Neuronal stem cell (in vitro differentiated cells): Measurements from ENCODE around the gene STAT3.
"Not testable (repeated sequence)": the region's sequence is repeated elsewhere in the genome, so short reads cannot be mapped to it uniquely, and the experiment has no call there.

ENCODE experiments used
- DNase-seq: peaks from one replicate; pipeline ENCODE4 v3.0.0-alpha.2; 2013; ENCODE audit warnings: low spot score
- H2AFZ ChIP-seq: one replicate; pipeline ENCODE4 v1.6.1; 2013; ENCODE audit warnings: mild to moderate bottlenecking, low read length, inconsistent platforms
- H2AK5ac ChIP-seq: 2 replicates; pipeline ENCODE4 v1.6.1; 2013; ENCODE audit warnings: low read depth, mild to moderate bottlenecking, inconsistent platforms, low read length, moderate library complexity, mixed read lengths
- H2BK120ac ChIP-seq: 2 replicates; pipeline ENCODE4 v1.6.1; 2013; ENCODE audit warnings: low read depth, mild to moderate bottlenecking, inconsistent platforms, low read length, moderate library complexity, mixed read lengths
- H2BK12ac ChIP-seq: one replicate; pipeline ENCODE4 v1.6.1; 2013; ENCODE audit warnings: low read length, inconsistent platforms
- H2BK15ac ChIP-seq: 2 replicates; pipeline ENCODE4 v1.6.1; 2013; ENCODE audit warnings: mild to moderate bottlenecking, low read length, inconsistent platforms, mixed read lengths
- H2BK5ac ChIP-seq: one replicate; pipeline ENCODE4 v1.6.1; 2013; ENCODE audit warnings: inconsistent platforms, mild to moderate bottlenecking, low read length, moderate library complexity
- H3K14ac ChIP-seq: one replicate; pipeline ENCODE4 v1.6.1; 2013; ENCODE audit warnings: low read length, inconsistent platforms
- H3K18ac ChIP-seq: 2 replicates; pipeline ENCODE4 v1.6.1; 2013; ENCODE audit warnings: low read length, inconsistent platforms
- H3K23ac ChIP-seq: 2 replicates; pipeline ENCODE4 v1.6.1; 2013; ENCODE audit warnings: low read depth, mild to moderate bottlenecking, mixed read lengths, low read length, inconsistent platforms; ENCODE audit not compliant: poor library complexity
- H3K27ac ChIP-seq: replicated peaks from 3 replicates; pipeline ENCODE4 v1.5.1; 2013; ENCODE audit warnings: low read length, inconsistent platforms
- H3K27me3 ChIP-seq, 3 experiments: 2 replicates each; pipeline ENCODE4 v1.6.1; 2013; ENCODE audit warnings: low read length in 3 of 3, mild to moderate bottlenecking in 2 of 3, inconsistent platforms in 1 of 3, low read depth in 1 of 3, mixed read lengths in 1 of 3, moderate library complexity in 1 of 3; ENCODE audit not compliant: control insufficient read depth in 3 of 3, insufficient read depth in 3 of 3
- H3K36me3 ChIP-seq, 2 donors: replicated peaks in 1 of 2; 2 replicates each; pipeline ENCODE4 v1.6.1; 2013; ENCODE audit warnings: low read length in 2 of 2; ENCODE audit not compliant: control insufficient read depth in 2 of 2, insufficient read depth in 2 of 2
- H3K4ac ChIP-seq: 2 replicates; pipeline ENCODE4 v1.6.1; 2013; ENCODE audit warnings: inconsistent platforms, mild to moderate bottlenecking, low read length, moderate library complexity
- H3K4me1 ChIP-seq, 2 donors: 1 replicate in 1 of 2; 2 replicates in 1 of 2; pipeline ENCODE4 v1.6.1; 2013; ENCODE audit warnings: low read length in 2 of 2, low read depth in 1 of 2; ENCODE audit not compliant: control insufficient read depth in 2 of 2, insufficient read depth in 1 of 2
- H3K4me2 ChIP-seq: one replicate; pipeline ENCODE4 v1.6.1; 2013; ENCODE audit warnings: mild to moderate bottlenecking, low read length, inconsistent platforms; ENCODE audit not compliant: insufficient read depth, poor library complexity, severe bottlenecking
- H3K4me3 ChIP-seq, 2 donors: 2 replicates each; pipeline ENCODE4 v1.5.1; 2013; ENCODE audit warnings: low read length in 2 of 2, mild to moderate bottlenecking in 2 of 2, inconsistent platforms in 1 of 2, moderate library complexity in 1 of 2
- H3K79me1 ChIP-seq: one replicate; pipeline ENCODE4 v1.6.1; 2013; ENCODE audit warnings: low read depth, mild to moderate bottlenecking, inconsistent platforms, low read length, moderate library complexity
- H3K9ac ChIP-seq: one replicate; pipeline ENCODE4 v1.6.1; 2013; ENCODE audit warnings: mild to moderate bottlenecking, low read depth, low read length, inconsistent platforms; ENCODE audit not compliant: poor library complexity
- H3K9me3 ChIP-seq, 2 donors: replicated peaks in 1 of 2; 2 replicates each; pipeline versions ENCODE3 to v1.6.1; 2013; ENCODE audit warnings: low read length in 2 of 2, mild to moderate bottlenecking in 2 of 2, inconsistent platforms in 1 of 2, low read depth in 1 of 2, mixed read lengths in 1 of 2, moderate library complexity in 1 of 2; ENCODE audit not compliant: control insufficient read depth in 2 of 2, insufficient read depth in 1 of 2
- H4K8ac ChIP-seq: one replicate; pipeline ENCODE4 v1.6.1; 2013; ENCODE audit warnings: low read depth, mild to moderate bottlenecking, inconsistent platforms, low read length, moderate library complexity
- H4K91ac ChIP-seq: one replicate; pipeline ENCODE4 v1.6.1; 2013; ENCODE audit warnings: low read length, low read depth, mild to moderate bottlenecking, inconsistent platforms; ENCODE audit not compliant: poor library complexity
- WGBS, 2 donors: extraction: QIAGEN DNeasy Blood & Tissue Kit; methylation state at CpG; one replicate each; pipeline ENCODE4 v1.1.7; 2013; ENCODE audit warnings: missing lambda C conversion rate in 2 of 2, mixed read lengths in 1 of 2; ENCODE audit not compliant: insufficient read length in 2 of 2, insufficient replicate concordance in 1 of 2; ENCODE audit errors: extremely low coverage in 2 of 2; 5-methylcytosine and 5-hydroxymethylcytosine counted together

Gene STAT3

DNA sequence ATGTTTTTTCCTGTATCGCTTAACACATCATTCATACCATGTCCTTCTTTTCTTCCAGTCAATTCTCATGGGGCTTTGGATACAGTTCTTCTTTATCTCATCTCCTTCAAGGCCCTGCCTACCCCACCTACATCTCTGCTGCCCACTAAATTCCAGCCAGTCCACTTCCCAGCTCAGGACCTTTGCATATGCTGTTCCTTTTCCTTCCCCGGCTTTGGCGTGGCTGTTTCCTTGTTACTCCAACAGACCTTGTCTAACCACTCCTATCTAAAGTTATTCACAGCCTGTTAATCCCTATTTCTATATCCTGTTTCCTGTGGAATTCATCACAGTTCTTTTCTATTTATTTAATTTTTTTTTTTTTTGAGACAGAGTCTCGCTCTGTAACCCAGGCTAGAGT lies 6.6 kb upstream of the STAT3 start:
- no peak overlapping the region for H3K4me3 ChIP-seq
- no peak overlapping the region for H2BK5ac ChIP-seq
- H3K4me1 ChIP-seq, result peaks cover 0 to 2% of the 10 kb centered on the region in 2 donors
- H3K9ac ChIP-seq, result no peak overlapping the region
- H2BK12ac ChIP-seq, result no peak overlapping the region
- H4K91ac ChIP-seq, result no peak overlapping the region
- peak overlapping the region; percentile 32 for H2AK5ac ChIP-seq
- H3K18ac ChIP-seq, result no peak overlapping the region
- no peak overlapping the region for H3K4me2 ChIP-seq
- H3K9me3 ChIP-seq, result no peaks in the 10 kb centered on the region
- no peaks in the 10 kb centered on the region for H3K27me3 ChIP-seq
- no peak overlapping the region for H3K4ac ChIP-seq
- no peak for DNase-seq
- WGBS, 2 donors, result no CpG with 5 or more reads among the region's 4 CpGs
- H2AFZ ChIP-seq, result no peak overlapping the region
- no peak overlapping the region for H4K8ac ChIP-seq
- H2BK15ac ChIP-seq, result no peak overlapping the region
- H3K23ac ChIP-seq, result no peak overlapping the region
- no peaks in the 10 kb centered on the region for H3K79me1 ChIP-seq
- no peaks in the 10 kb centered on the region for H3K36me3 ChIP-seq
- H3K14ac ChIP-seq, result no peak overlapping the region
- no peak overlapping the region for H3K27ac ChIP-seq
- H2BK120ac ChIP-seq, result no peak overlapping the region

DNA sequence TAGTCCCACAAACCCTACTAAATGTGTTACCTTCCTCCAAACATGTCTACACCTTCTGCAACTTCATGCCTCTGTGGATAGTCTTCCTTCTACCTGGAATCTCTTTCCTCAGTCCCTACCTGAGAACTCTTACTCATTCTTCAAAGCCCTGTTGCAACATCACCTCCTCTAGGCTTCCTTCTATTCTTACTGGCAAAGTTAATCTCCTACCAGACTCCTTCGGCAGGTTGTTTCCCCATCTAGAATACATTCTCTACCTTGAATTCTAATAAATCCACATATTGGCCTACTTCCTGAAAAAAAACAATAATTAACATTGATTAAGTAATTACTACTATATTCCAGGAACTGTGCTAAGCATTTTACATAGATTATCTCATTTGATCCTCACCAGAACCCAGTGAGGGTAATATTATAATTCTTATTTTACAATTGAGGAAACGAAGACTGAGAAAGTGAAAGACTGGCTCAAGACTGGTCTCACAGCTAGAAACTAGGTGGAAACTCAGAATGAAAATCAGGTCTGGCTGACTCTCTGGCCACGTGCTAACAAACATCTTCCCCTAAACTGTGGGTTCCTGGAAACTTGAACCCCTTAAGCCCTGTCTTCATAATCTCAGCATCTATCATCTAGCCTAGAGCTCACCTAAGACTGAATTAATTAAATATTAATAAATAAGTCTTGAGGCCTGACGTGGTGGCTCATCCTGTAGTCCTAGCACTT lies 4.6 kb upstream of the STAT3 start:
- H4K91ac ChIP-seq, result no peak overlapping the region
- no peaks in the 10 kb centered on the region for H3K36me3 ChIP-seq
- no peak overlapping the region for H4K8ac ChIP-seq
- H2BK120ac ChIP-seq, result no peak overlapping the region
- no peak overlapping the region for H3K23ac ChIP-seq
- H3K9me3 ChIP-seq, result no peaks in the 10 kb centered on the region
- H3K4me3 ChIP-seq, result no peak overlapping the region
- H3K4ac ChIP-seq, result no peak overlapping the region
- H3K4me2 ChIP-seq, result no peak overlapping the region
- WGBS, 2 donors, result no CpG with 5 or more reads among the region's 4 CpGs
- H2AFZ ChIP-seq, result no peak overlapping the region
- H3K79me1 ChIP-seq, result peaks cover 1% of the 10 kb centered on the region
- peaks cover 3 to 9% of the 10 kb centered on the region in 2 donors for H3K4me1 ChIP-seq
- H3K14ac ChIP-seq, result no peak overlapping the region
- no peak overlapping the region for H2BK12ac ChIP-seq
- H2BK5ac ChIP-seq, result no peak overlapping the region
- H3K27ac ChIP-seq, result no peak overlapping the region
- no peak for DNase-seq
- H3K27me3 ChIP-seq, result no peaks in the 10 kb centered on the region
- H2AK5ac ChIP-seq, result no peak overlapping the region
- no peak overlapping the region for H3K9ac ChIP-seq
- H3K18ac ChIP-seq, result no peak overlapping the region
- H2BK15ac ChIP-seq, result no peak overlapping the region

DNA sequence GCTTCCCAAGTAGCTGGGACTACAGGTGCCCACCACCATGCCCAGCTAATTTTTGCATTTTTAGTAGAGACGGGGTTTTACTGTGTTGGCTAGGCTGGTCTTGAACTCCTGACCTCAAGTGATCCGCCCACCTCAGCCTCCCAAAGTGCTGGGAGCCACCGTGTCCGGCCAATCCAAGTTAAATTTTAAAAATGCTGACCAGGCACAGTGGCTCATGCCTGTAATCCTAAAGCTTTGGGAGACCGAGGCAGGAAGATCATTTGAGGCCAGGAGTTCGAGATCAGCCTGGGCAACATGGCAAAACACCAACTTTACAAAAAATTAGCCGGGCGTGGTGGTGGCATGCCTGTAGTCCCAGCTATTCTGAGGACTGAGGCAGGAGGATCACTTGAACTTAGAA lies 3.2 kb upstream of the STAT3 start:
- not testable (repeated sequence) for H3K14ac ChIP-seq, H2BK12ac ChIP-seq, H4K91ac ChIP-seq, H3K79me1 ChIP-seq, H3K27me3 ChIP-seq, H3K36me3 ChIP-seq, H2BK120ac ChIP-seq, H2AFZ ChIP-seq, H2BK15ac ChIP-seq, H3K23ac ChIP-seq, H3K4me2 ChIP-seq, H2BK5ac ChIP-seq, H3K4me3 ChIP-seq, H3K18ac ChIP-seq, H3K4ac ChIP-seq, H3K9me3 ChIP-seq, H3K4me1 ChIP-seq, H4K8ac ChIP-seq, DNase-seq, H3K27ac ChIP-seq, H3K9ac ChIP-seq, H2AK5ac ChIP-seq
- WGBS, 2 donors, result no CpG with 5 or more reads among the region's 8 CpGs

DNA sequence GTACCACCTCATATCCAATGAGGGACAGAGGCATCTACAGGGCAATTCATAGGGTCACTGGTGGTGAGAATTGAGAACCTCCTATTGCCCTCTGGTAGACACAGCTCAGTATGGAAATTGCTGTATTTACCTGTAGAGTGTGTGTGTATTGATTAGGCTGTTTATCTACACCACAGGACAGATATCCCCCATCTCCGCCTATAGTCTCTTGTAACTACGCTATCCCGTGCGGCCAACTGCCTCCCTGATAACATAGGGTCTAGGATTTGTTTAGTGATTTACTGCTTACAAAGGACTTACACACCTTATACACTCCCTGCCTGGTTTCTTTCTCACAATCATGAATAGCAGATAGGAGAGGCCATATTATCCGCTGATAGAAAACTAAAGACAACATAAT lies 1.7 kb upstream of the STAT3 start:
- no peak overlapping the region for H2BK120ac ChIP-seq
- H2BK12ac ChIP-seq, result no peak overlapping the region
- H4K91ac ChIP-seq, result no peak overlapping the region
- no peak overlapping the region for H3K23ac ChIP-seq
- H2BK5ac ChIP-seq, result no peak overlapping the region
- WGBS, 2 donors, result no CpG with 5 or more reads among the region's 5 CpGs
- DNase-seq, result no peak
- H3K79me1 ChIP-seq, result peaks cover 5% of the 10 kb centered on the region
- no peaks in the 10 kb centered on the region for H3K27me3 ChIP-seq
- H3K27ac ChIP-seq, result no peak overlapping the region
- H3K9me3 ChIP-seq, result no peaks in the 10 kb centered on the region
- peaks cover 2 to 11% of the 10 kb centered on the region in 2 donors for H3K36me3 ChIP-seq
- no peak overlapping the region for H2AK5ac ChIP-seq
- no peak overlapping the region for H3K4ac ChIP-seq
- no peak overlapping the region for H3K4me3 ChIP-seq
- no peak overlapping the region for H3K4me2 ChIP-seq
- H3K18ac ChIP-seq, result no peak overlapping the region
- no peak overlapping the region for H3K9ac ChIP-seq
- no peak overlapping the region for H3K14ac ChIP-seq
- H3K4me1 ChIP-seq, result peaks cover 6 to 12% of the 10 kb centered on the region in 2 donors
- no peak overlapping the region for H2AFZ ChIP-seq
- peak overlapping the region; percentile 27 for H2BK15ac ChIP-seq
- no peak overlapping the region for H4K8ac ChIP-seq
